ENCODE results near the gene RGS7. TPM values are rescaled to one million over a fixed set of nuclear protein-coding genes. Genes with fewer than 3 reads are reported as not detected.

The RGS7 gene
- total RNA-seq, 1 experiment from 2014 or later, result 1.5 TPM

DNA sequence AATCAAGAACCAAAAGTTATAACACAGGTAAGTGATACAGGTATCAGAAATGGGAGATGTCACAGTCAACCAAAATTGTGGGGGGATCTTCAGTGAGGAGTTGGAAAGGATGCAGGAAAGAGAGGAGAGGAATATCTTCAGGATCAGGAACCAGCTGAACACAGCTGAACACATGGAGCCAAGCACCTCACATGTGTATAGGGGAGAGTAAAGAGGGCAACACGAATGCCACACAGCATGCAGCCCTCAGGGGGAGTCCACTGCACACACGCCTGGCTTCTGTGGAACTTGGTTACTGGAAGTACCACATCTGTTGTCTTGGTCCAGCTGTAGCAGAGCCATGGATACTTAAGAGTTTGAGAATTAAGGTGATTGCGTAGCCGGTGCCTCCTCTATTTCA lies 218.8 kb downstream of the RGS7 start:
- no peaks in the 10 kb centered on the region for H3K9me3 ChIP-seq (ENCODE audit: control insufficient read depth, low read depth, low read length)
- H3K9ac ChIP-seq (ENCODE audit: extremely low read depth, insufficient read length, low read length), result no peak overlapping the region
- Mint-ChIP-seq H3K27me3 (ENCODE audit: low read depth) (no peaks in the 10 kb centered on the region), H3K27ac (no peak overlapping the region), H3K9me3 (peaks cover 20 to 25% of the 10 kb centered on the region in 2 experiments), H3K4me3 (no peak overlapping the region), H3K36me3 (ENCODE audit: insufficient read depth in 1 of 3, low read depth in 3 of 3) (peaks cover 19 to 22% (median 22%) of the 10 kb centered on the region in 3 experiments), H3K4me1 (peaks cover 6% of the 10 kb centered on the region in 2 experiments)
- DNase-seq, result no peak
- H3K23me2 ChIP-seq (ENCODE audit: insufficient read length, low read depth, low read length, poor library complexity, severe bottlenecking), result no peaks in the 10 kb centered on the region
- no peaks in the 10 kb centered on the region for H3K79me2 ChIP-seq (ENCODE audit: insufficient read depth, low read length)
- H2BK120ac ChIP-seq (ENCODE audit: low read depth, low read length, poor library complexity, severe bottlenecking), result no peak overlapping the region
- no peak overlapping the region for H4K5ac ChIP-seq (ENCODE audit: insufficient read length, low read depth, low read length)
- H4K91ac ChIP-seq (ENCODE audit: insufficient read length, low read depth, low read length), result no peak overlapping the region
- H3K18ac ChIP-seq (ENCODE audit: insufficient read length, low read depth, low read length), result no peak overlapping the region
- no peaks in the 10 kb centered on the region; the same call in 1 of the 2 replicates for H3K4me1 ChIP-seq (ENCODE audit: insufficient read depth, low read length)
- no peak overlapping the region for H2AFZ ChIP-seq (ENCODE audit: low read length)
- no peak overlapping the region for H3K4me2 ChIP-seq (ENCODE audit: insufficient read depth, insufficient read length, low read length)
- H2BK12ac ChIP-seq (ENCODE audit: insufficient read length, low read depth, low read length), result no peak overlapping the region
- WGBS (ENCODE audit: extremely low coverage, insufficient read length, low lambda C conversion rate), result no CpG with 5 or more reads among the region's 4 CpGs
- H3K14ac ChIP-seq (ENCODE audit: insufficient read depth, low read length), result no peak overlapping the region
- H3K79me1 ChIP-seq (ENCODE audit: insufficient read depth, low read depth, low read length, poor library complexity, severe bottlenecking), result no peaks in the 10 kb centered on the region
- H3K23ac ChIP-seq (ENCODE audit: insufficient read length, low read depth, low read length), result no peak overlapping the region
- no peak overlapping the region for H3K56ac ChIP-seq (ENCODE audit: insufficient read length, low read depth, low read length)
- no peak overlapping the region for H3T11ph ChIP-seq (ENCODE audit: low read length)
- no peaks in the 10 kb centered on the region for H3K27me3 ChIP-seq (ENCODE audit: insufficient read depth, low read length)
- no peak overlapping the region for H2BK20ac ChIP-seq (ENCODE audit: low read depth, low read length, poor library complexity, severe bottlenecking)
- no peak overlapping the region for H2AK5ac ChIP-seq (ENCODE audit: insufficient read length, low read length)
- H3K27ac ChIP-seq (ENCODE audit: insufficient read length, low read depth, low read length), result no peak overlapping the region
- no peak overlapping the region for H2BK5ac ChIP-seq (ENCODE audit: insufficient read length, low read length)
- no peak overlapping the region for H4K8ac ChIP-seq (replicated peaks; ENCODE audit: insufficient read length, low read depth, low read length)
- no peaks in the 10 kb centered on the region for H4K20me1 ChIP-seq (ENCODE audit: control insufficient read depth, insufficient read depth, insufficient read length)
- TF ChIP-seq, protein P1, sequence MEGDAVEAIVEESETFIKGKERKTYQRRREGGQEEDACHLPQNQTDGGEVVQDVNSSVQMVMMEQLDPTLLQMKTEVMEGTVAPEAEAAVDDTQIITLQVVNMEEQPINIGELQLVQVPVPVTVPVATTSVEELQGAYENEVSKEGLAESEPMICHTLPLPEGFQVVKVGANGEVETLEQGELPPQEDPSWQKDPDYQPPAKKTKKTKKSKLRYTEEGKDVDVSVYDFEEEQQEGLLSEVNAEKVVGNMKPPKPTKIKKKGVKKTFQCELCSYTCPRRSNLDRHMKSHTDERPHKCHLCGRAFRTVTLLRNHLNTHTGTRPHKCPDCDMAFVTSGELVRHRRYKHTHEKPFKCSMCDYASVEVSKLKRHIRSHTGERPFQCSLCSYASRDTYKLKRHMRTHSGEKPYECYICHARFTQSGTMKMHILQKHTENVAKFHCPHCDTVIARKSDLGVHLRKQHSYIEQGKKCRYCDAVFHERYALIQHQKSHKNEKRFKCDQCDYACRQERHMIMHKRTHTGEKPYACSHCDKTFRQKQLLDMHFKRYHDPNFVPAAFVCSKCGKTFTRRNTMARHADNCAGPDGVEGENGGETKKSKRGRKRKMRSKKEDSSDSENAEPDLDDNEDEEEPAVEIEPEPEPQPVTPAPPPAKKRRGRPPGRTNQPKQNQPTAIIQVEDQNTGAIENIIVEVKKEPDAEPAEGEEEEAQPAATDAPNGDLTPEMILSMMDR (conservative IDR thresholded peaks at IDR 0.05), result no peak
- H2BK15ac ChIP-seq (ENCODE audit: low read depth, low read length), result no peak overlapping the region
- no peak overlapping the region for H3K4ac ChIP-seq (ENCODE audit: low read depth, low read length)
